Neuronal stem cell (in vitro differentiated cells): ENCODE measurements around the gene BCHE.
A peak's percentile ranks its signal among the peaks of the same experiment; 100 is the strongest.

Source experiments
- DNase-seq: peaks from one replicate; pipeline ENCODE4 v3.0.0-alpha.2; 2013; ENCODE audit warnings: low spot score
- H2AFZ ChIP-seq: one replicate; pipeline ENCODE4 v1.6.1; 2013; ENCODE audit warnings: mild to moderate bottlenecking, low read length, inconsistent platforms
- H2AK5ac ChIP-seq: 2 replicates; pipeline ENCODE4 v1.6.1; 2013; ENCODE audit warnings: low read depth, mild to moderate bottlenecking, inconsistent platforms, low read length, moderate library complexity, mixed read lengths
- H2BK120ac ChIP-seq: 2 replicates; pipeline ENCODE4 v1.6.1; 2013; ENCODE audit warnings: low read depth, mild to moderate bottlenecking, inconsistent platforms, low read length, moderate library complexity, mixed read lengths
- H2BK12ac ChIP-seq: one replicate; pipeline ENCODE4 v1.6.1; 2013; ENCODE audit warnings: low read length, inconsistent platforms
- H2BK15ac ChIP-seq: 2 replicates; pipeline ENCODE4 v1.6.1; 2013; ENCODE audit warnings: mild to moderate bottlenecking, low read length, inconsistent platforms, mixed read lengths
- H2BK5ac ChIP-seq: one replicate; pipeline ENCODE4 v1.6.1; 2013; ENCODE audit warnings: inconsistent platforms, mild to moderate bottlenecking, low read length, moderate library complexity
- H3K14ac ChIP-seq: one replicate; pipeline ENCODE4 v1.6.1; 2013; ENCODE audit warnings: low read length, inconsistent platforms
- H3K18ac ChIP-seq: 2 replicates; pipeline ENCODE4 v1.6.1; 2013; ENCODE audit warnings: low read length, inconsistent platforms
- H3K23ac ChIP-seq: 2 replicates; pipeline ENCODE4 v1.6.1; 2013; ENCODE audit warnings: low read depth, mild to moderate bottlenecking, mixed read lengths, low read length, inconsistent platforms; ENCODE audit not compliant: poor library complexity
- H3K27ac ChIP-seq: replicated peaks from 3 replicates; pipeline ENCODE4 v1.5.1; 2013; ENCODE audit warnings: low read length, inconsistent platforms
- H3K27me3 ChIP-seq, 3 experiments: 2 replicates each; pipeline ENCODE4 v1.6.1; 2013; ENCODE audit warnings: low read length in 3 of 3, mild to moderate bottlenecking in 2 of 3, inconsistent platforms in 1 of 3, low read depth in 1 of 3, mixed read lengths in 1 of 3, moderate library complexity in 1 of 3; ENCODE audit not compliant: control insufficient read depth in 3 of 3, insufficient read depth in 3 of 3
- H3K36me3 ChIP-seq, 2 donors: replicated peaks in 1 of 2; 2 replicates each; pipeline ENCODE4 v1.6.1; 2013; ENCODE audit warnings: low read length in 2 of 2; ENCODE audit not compliant: control insufficient read depth in 2 of 2, insufficient read depth in 2 of 2
- H3K4ac ChIP-seq: 2 replicates; pipeline ENCODE4 v1.6.1; 2013; ENCODE audit warnings: inconsistent platforms, mild to moderate bottlenecking, low read length, moderate library complexity
- H3K4me1 ChIP-seq, 2 donors: 1 replicate in 1 of 2; 2 replicates in 1 of 2; pipeline ENCODE4 v1.6.1; 2013; ENCODE audit warnings: low read length in 2 of 2, low read depth in 1 of 2; ENCODE audit not compliant: control insufficient read depth in 2 of 2, insufficient read depth in 1 of 2
- H3K4me2 ChIP-seq: one replicate; pipeline ENCODE4 v1.6.1; 2013; ENCODE audit warnings: mild to moderate bottlenecking, low read length, inconsistent platforms; ENCODE audit not compliant: insufficient read depth, poor library complexity, severe bottlenecking
- H3K4me3 ChIP-seq, 2 donors: 2 replicates each; pipeline ENCODE4 v1.5.1; 2013; ENCODE audit warnings: low read length in 2 of 2, mild to moderate bottlenecking in 2 of 2, inconsistent platforms in 1 of 2, moderate library complexity in 1 of 2
- H3K79me1 ChIP-seq: one replicate; pipeline ENCODE4 v1.6.1; 2013; ENCODE audit warnings: low read depth, mild to moderate bottlenecking, inconsistent platforms, low read length, moderate library complexity
- H3K9ac ChIP-seq: one replicate; pipeline ENCODE4 v1.6.1; 2013; ENCODE audit warnings: mild to moderate bottlenecking, low read depth, low read length, inconsistent platforms; ENCODE audit not compliant: poor library complexity
- H3K9me3 ChIP-seq, 2 donors: replicated peaks in 1 of 2; 2 replicates each; pipeline versions ENCODE3 to v1.6.1; 2013; ENCODE audit warnings: low read length in 2 of 2, mild to moderate bottlenecking in 2 of 2, inconsistent platforms in 1 of 2, low read depth in 1 of 2, mixed read lengths in 1 of 2, moderate library complexity in 1 of 2; ENCODE audit not compliant: control insufficient read depth in 2 of 2, insufficient read depth in 1 of 2
- H4K8ac ChIP-seq: one replicate; pipeline ENCODE4 v1.6.1; 2013; ENCODE audit warnings: low read depth, mild to moderate bottlenecking, inconsistent platforms, low read length, moderate library complexity
- H4K91ac ChIP-seq: one replicate; pipeline ENCODE4 v1.6.1; 2013; ENCODE audit warnings: low read length, low read depth, mild to moderate bottlenecking, inconsistent platforms; ENCODE audit not compliant: poor library complexity
- WGBS, 2 donors: extraction: QIAGEN DNeasy Blood & Tissue Kit; methylation state at CpG; one replicate each; pipeline ENCODE4 v1.1.7; 2013; ENCODE audit warnings: missing lambda C conversion rate in 2 of 2, mixed read lengths in 1 of 2; ENCODE audit not compliant: insufficient read length in 2 of 2, insufficient replicate concordance in 1 of 2; ENCODE audit errors: extremely low coverage in 2 of 2; 5-methylcytosine and 5-hydroxymethylcytosine counted together

BCHE gene

DNA sequence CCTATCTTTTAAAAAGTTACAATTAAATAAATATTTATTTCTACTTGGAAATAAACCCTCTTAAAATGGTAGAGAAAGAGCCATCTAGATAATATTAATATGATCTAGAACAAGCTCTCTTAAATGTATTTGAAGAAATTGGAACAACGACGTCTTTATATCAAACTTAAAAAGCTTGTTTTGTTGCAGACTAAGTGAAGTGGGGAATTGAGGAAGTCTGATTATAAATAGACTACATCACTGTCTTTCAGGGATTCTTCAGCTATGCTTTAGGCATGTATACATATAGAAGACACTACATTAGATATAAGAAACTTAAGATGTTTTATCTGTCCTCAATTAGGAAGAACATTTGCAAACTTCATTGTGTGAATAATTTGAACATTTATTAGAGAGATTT, 1.8 kb downstream of the BCHE start:
- H3K36me3 ChIP-seq: no peaks in the 10 kb centered on the region
- H3K4me1 ChIP-seq: peaks cover 2 to 3% of the 10 kb centered on the region in 2 donors
- H3K23ac ChIP-seq: no peak overlapping the region
- H4K8ac ChIP-seq: no peak overlapping the region
- H3K9me3 ChIP-seq: peaks cover 0 to 3% of the 10 kb centered on the region in 2 donors
- H3K14ac ChIP-seq: no peak overlapping the region
- H2BK120ac ChIP-seq: no peak overlapping the region
- no peaks in the 10 kb centered on the region for H3K79me1 ChIP-seq
- H3K4me3 ChIP-seq: peak overlapping the region in 1 of 2 donors; percentile 65
- no peak for DNase-seq
- H2BK15ac ChIP-seq: no peak overlapping the region
- no peak overlapping the region for H4K91ac ChIP-seq
- no peak overlapping the region for H3K27ac ChIP-seq
- no peak overlapping the region for H2BK5ac ChIP-seq
- no peak overlapping the region for H2AK5ac ChIP-seq
- no peak overlapping the region for H2BK12ac ChIP-seq
- no peaks in the 10 kb centered on the region for H3K27me3 ChIP-seq
- H3K4ac ChIP-seq: no peak overlapping the region
- H3K9ac ChIP-seq: no peak overlapping the region
- H3K4me2 ChIP-seq: no peak overlapping the region
- no peak overlapping the region for H3K18ac ChIP-seq
- WGBS, 2 donors: no CpG with 5 or more reads among the region's 2 CpGs
- no peak overlapping the region for H2AFZ ChIP-seq

DNA sequence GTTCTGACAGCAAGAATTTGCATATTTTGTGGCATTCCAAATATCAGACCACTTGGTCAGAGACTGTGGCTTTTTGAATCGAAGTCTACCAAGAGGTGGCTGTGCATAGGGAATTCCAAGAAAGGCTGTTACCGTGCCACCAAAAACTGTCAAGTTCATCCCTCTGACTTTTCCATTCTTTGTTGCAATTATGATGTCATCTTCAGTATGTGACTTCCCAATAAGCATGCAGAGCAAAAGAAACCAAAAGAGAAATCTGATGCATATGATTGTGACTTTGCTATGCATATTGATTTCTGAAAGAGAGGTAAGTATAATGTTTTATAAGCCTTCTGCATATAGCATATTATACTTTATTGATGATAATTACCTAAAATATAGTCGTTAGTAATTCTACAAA, 6.5 kb downstream of the BCHE start:
- H3K4me3 ChIP-seq: no peak overlapping the region
- H3K4me2 ChIP-seq: no peak overlapping the region
- H2AK5ac ChIP-seq: no peak overlapping the region
- peaks cover 2 to 3% of the 10 kb centered on the region in 2 donors for H3K9me3 ChIP-seq
- no peaks in the 10 kb centered on the region for H3K27me3 ChIP-seq
- no peaks in the 10 kb centered on the region for H3K79me1 ChIP-seq
- no peak overlapping the region for H2BK5ac ChIP-seq
- no CpG with 5 or more reads among the region's 3 CpGs for WGBS, 2 donors
- no peak overlapping the region for H4K91ac ChIP-seq
- no peak for DNase-seq
- no peak overlapping the region for H2BK12ac ChIP-seq
- H3K4ac ChIP-seq: no peak overlapping the region
- no peak overlapping the region for H2BK120ac ChIP-seq
- no peak overlapping the region for H3K27ac ChIP-seq
- no peak overlapping the region for H3K18ac ChIP-seq
- no peak overlapping the region for H3K9ac ChIP-seq
- H3K23ac ChIP-seq: no peak overlapping the region
- H2AFZ ChIP-seq: no peak overlapping the region
- H2BK15ac ChIP-seq: no peak overlapping the region
- H3K4me1 ChIP-seq: no peaks in the 10 kb centered on the region
- H4K8ac ChIP-seq: no peak overlapping the region
- H3K14ac ChIP-seq: no peak overlapping the region
- H3K36me3 ChIP-seq: no peaks in the 10 kb centered on the region

DNA sequence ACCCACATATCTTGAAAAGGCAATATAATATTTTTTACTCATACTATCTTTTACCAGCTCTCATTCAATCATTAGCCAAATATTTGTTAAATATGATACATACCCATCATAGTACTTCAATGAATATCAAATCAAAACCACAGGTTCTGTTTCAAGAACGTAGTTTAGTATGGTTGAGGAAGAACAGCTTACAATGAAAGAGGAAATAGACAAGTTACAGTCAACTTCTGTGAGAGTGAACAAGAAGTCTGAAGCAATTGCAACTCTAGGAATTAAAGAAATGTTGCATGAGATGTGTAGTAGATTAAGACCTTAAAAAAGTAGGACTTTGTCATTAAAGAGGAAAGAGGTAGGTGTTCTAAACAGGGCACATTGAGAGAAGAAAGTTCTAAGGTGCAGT, 9.3 kb downstream of the BCHE start:
- Histone ChIP-seq H4K91ac (no peak overlapping the region), H3K9me3 (peaks cover 2 to 3% of the 10 kb centered on the region in 2 donors), H2BK15ac (no peak overlapping the region), H3K36me3 (no peaks in the 10 kb centered on the region), H2AK5ac (no peak overlapping the region), H3K23ac (no peak overlapping the region), H2BK5ac (no peak overlapping the region), H3K14ac (no peak overlapping the region), H3K4me1 (no peaks in the 10 kb centered on the region), H3K18ac (no peak overlapping the region), H3K27ac (no peak overlapping the region), H4K8ac (no peak overlapping the region), H2BK12ac (no peak overlapping the region), H3K27me3 (no peaks in the 10 kb centered on the region), H2BK120ac (no peak overlapping the region), H2AFZ (no peak overlapping the region), H3K4ac (no peak overlapping the region), H3K9ac (no peak overlapping the region), H3K4me2 (no peak overlapping the region), H3K4me3 (no peak overlapping the region), H3K79me1 (no peaks in the 10 kb centered on the region)
- DNase-seq: no peak
- no CpG with 5 or more reads among the region's 1 CpG for WGBS, 2 donors

DNA sequence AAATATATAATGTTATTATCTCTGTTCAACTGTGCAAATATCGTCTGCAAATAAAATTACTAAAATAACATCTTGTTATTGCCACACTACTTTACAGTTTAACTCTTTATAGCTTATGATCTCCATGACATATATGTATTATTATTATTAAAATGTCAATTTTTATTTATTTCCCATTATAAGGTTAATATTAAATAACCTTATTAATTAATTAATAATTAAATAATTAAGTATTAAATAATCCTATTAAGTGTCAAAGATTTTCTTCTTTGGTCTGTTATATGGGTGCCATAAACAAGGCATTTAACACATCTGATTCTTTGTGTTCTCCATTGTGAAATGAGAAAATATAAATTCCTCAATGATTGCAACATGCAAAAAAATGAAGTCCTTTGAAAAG, 10.0 kb downstream of the BCHE start:
- no peak overlapping the region for H4K91ac ChIP-seq
- H3K27ac ChIP-seq: no peak overlapping the region
- no peak overlapping the region for H4K8ac ChIP-seq
- no peak overlapping the region for H2BK5ac ChIP-seq
- no peak overlapping the region for H2AK5ac ChIP-seq
- H3K9me3 ChIP-seq: peaks cover 2 to 3% of the 10 kb centered on the region in 2 donors
- no peaks in the 10 kb centered on the region for H3K79me1 ChIP-seq
- H3K4me2 ChIP-seq: no peak overlapping the region
- H3K4me1 ChIP-seq: no peaks in the 10 kb centered on the region
- H3K9ac ChIP-seq: no peak overlapping the region
- H3K23ac ChIP-seq: no peak overlapping the region
- no peak for DNase-seq
- no peak overlapping the region for H3K18ac ChIP-seq
- no peak overlapping the region for H3K4ac ChIP-seq
- no peak overlapping the region for H2BK15ac ChIP-seq
- no peaks in the 10 kb centered on the region for H3K27me3 ChIP-seq
- H3K4me3 ChIP-seq: no peak overlapping the region
- WGBS, 2 donors: no CpG with 5 or more reads among the region's 1 CpG
- no peak overlapping the region for H2BK120ac ChIP-seq
- H3K14ac ChIP-seq: no peak overlapping the region
- no peak overlapping the region for H2AFZ ChIP-seq
- H2BK12ac ChIP-seq: no peak overlapping the region
- H3K36me3 ChIP-seq: no peaks in the 10 kb centered on the region
